DMS 273 (cell line): ENCODE data around the gene PEA15.

Experiments
- DNase-seq: peaks from one replicate; lab custom pipeline; 2025; ENCODE audit not compliant: unreplicated experiment; lab: John Stamatoyannopoulos, UW

The PEA15 gene

GRCh38 chr1:160178731-160179130 is 26.5 kb upstream of the PEA15 start:
- DNase-seq = no peak

GRCh38 chr1:160179336-160179735 is 25.8 kb upstream of the PEA15 start:
- no peak for DNase-seq

- no peak for DNase-seq
Observed at GRCh38 chr1:160186246-160186645, 18.9 kb upstream of the PEA15 start.

GRCh38 chr1:160186729-160187128 is 18.5 kb upstream of the PEA15 start:
- DNase-seq = no peak

GRCh38 chr1:160187407-160187806 is 17.8 kb upstream of the PEA15 start:
- no peak for DNase-seq

GRCh38 chr1:160188341-160188740 is 16.8 kb upstream of the PEA15 start:
- DNase-seq = no peak

GRCh38 chr1:160189649-160190625 is 15.2 kb upstream of the PEA15 start, which contains the start of gene CASQ1:
CASQ1 (plus strand) TSS chr1:160190575; CDS start chr1:160190752, 177 bp downstream.
- peak; percentile 72 for DNase-seq

- DNase-seq = no peak
Observed at GRCh38 chr1:160191756-160192155, 13.4 kb upstream of the PEA15 start.

- DNase-seq = no peak
Observed at GRCh38 chr1:160192234-160192633, 12.9 kb upstream of the PEA15 start.

- peak; percentile 94 for DNase-seq
Observed at GRCh38 chr1:160193091-160193819, 11.9 kb upstream of the PEA15 start.

- no peak for DNase-seq
Observed at GRCh38 chr1:160193832-160194736, 11.1 kb upstream of the PEA15 start.

- DNase-seq = no peak
Observed at GRCh38 chr1:160194737-160195059, 10.5 kb upstream of the PEA15 start.

- DNase-seq = no peak
Observed at GRCh38 chr1:160196143-160196542, 9.0 kb upstream of the PEA15 start.

GRCh38 chr1:160197231-160197630 is 8.0 kb upstream of the PEA15 start:
- DNase-seq = peak; percentile 85

- DNase-seq = no peak
Observed at GRCh38 chr1:160200786-160201185, 4.4 kb upstream of the PEA15 start.

- peak; percentile 45 for DNase-seq
Observed at GRCh38 chr1:160204526-160205241, 500 bp upstream of the PEA15 start.

GRCh38 chr1:160206036-160206389 is 829 bp downstream of the PEA15 start:
- DNase-seq = peak; percentile 59

- no peak for DNase-seq
Observed at GRCh38 chr1:160206421-160207117, 1.4 kb downstream of the PEA15 start.

GRCh38 chr1:160207118-160207650 is 2.0 kb downstream of the PEA15 start:
- no peak for DNase-seq
